HepG2 (cell line): ENCODE results near the gene ITGB2. TPM values are rescaled to one million over a fixed set of nuclear protein-coding genes. Genes with fewer than 3 reads are reported as not detected.

ENCODE experiments used
- CCDC6 ChIP-seq: sonication (generic); formaldehyde crosslinking; IDR thresholded peaks from 2 replicates; pipeline ENCODE4 v1.8.1; 2022; ENCODE audit warnings: mild to moderate bottlenecking, missing genetic modification reagents, moderate library complexity
- CHD2 ChIP-seq: IDR thresholded peaks from 2 replicates; pipeline ENCODE4 v1.6.1; 2011; ENCODE audit warnings: low read depth, low read length, improper control_type of control experiment
- E2F2 ChIP-seq: sonication (generic); formaldehyde crosslinking; IDR thresholded peaks from 2 replicates; pipeline ENCODE4 v1.4.0; 2020; ENCODE audit warnings: missing genetic modification reagents, borderline replicate concordance
- KLF13 ChIP-seq: sonication (generic); formaldehyde crosslinking; IDR thresholded peaks from 2 replicates; pipeline ENCODE4 v1.4.0; 2020; ENCODE audit warnings: mild to moderate bottlenecking, missing genetic modification reagents
- NR2F6 ChIP-seq, 2 experiments: IDR thresholded peaks; 2 replicates each; pipeline ENCODE4 v1.6.1; 2016; ENCODE audit warnings: antibody characterized with exemption in 1 of 2, mild to moderate bottlenecking in 1 of 2
- SMARCE1 ChIP-seq: fragments of 450-650 bp; IDR thresholded peaks from 2 replicates; pipeline ENCODE4 v1.6.1; 2017; ENCODE audit warnings: borderline replicate concordance
- UBTF ChIP-seq: sonication (generic); formaldehyde crosslinking; IDR thresholded peaks from 2 replicates; pipeline ENCODE4 v1.4.0; 2020; ENCODE audit warnings: mild to moderate bottlenecking, missing genetic modification reagents
- ZBED4 ChIP-seq: sonication (generic); formaldehyde crosslinking; IDR thresholded peaks from 2 replicates; pipeline ENCODE4 v1.4.0; 2020; ENCODE audit warnings: missing genetic modification reagents, borderline replicate concordance
- ZNF30 ChIP-seq: sonication (generic); formaldehyde crosslinking; IDR thresholded peaks from 2 replicates; pipeline ENCODE4 v1.5.0; 2020; ENCODE audit warnings: mild to moderate bottlenecking, missing genetic modification reagents
- ZNF562 ChIP-seq: sonication (generic); formaldehyde crosslinking; IDR thresholded peaks from 2 replicates; pipeline ENCODE4 v1.8.0; 2022; ENCODE audit warnings: missing genetic modification reagents, borderline replicate concordance
- polyA plus RNA-seq, 8 experiments: library from polyadenylated mRNA; depleted of rRNA in 3 of 8; stranded (reverse) in 7 of 8; unstranded in 1 of 8; fragments of >200 nt; fragmentation: Illumina TruSeq in 4 of 8; extraction: Trizol in 4 of 8; gene quantifications; 2 replicates each; pipeline versions ENCODE4 v1.2.1 to v1.2.3, GENCODE V29; 2011 to 2016; ENCODE audit warnings: low read depth in 4 of 8, missing spikeins in 1 of 8, mixed read lengths in 1 of 8; ENCODE audit not compliant: insufficient read depth in 1 of 8
- total RNA-seq, 5 experiments: library from RNA; depleted of rRNA; stranded (reverse); fragments of >200 nt; fragmentation: Illumina TruSeq; extraction: Trizol; gene quantifications; 2 replicates each; pipeline ENCODE4 v1.2.3, GENCODE V29; 2016; ENCODE audit warnings: low read depth in 1 of 5

ITGB2 gene
- total and polyA plus RNA-seq, 2 of the 13 experiments (the other 11 are each of a cell fraction or from before 2014, with no cell fraction given) = 4.2 to 18.0 TPM

- TF ChIP-seq ZBED4 (CRISPR knock-in tag) = peak; percentile 40; the same call in 1 of the 2 replicates
- TF ChIP-seq ZNF562 (CRISPR knock-in tag) = no peak
- TF ChIP-seq SMARCE1 = no peak
- TF ChIP-seq E2F2 (CRISPR knock-in tag) = no peak
- TF ChIP-seq ZNF30 (CRISPR knock-in tag) = no peak
- TF ChIP-seq CHD2 = peak; percentile 22; the same call in 1 of the 2 replicates
- no peak for TF ChIP-seq KLF13
- TF ChIP-seq UBTF (CRISPR knock-in tag) = peak; percentile 61
- peak; percentile 94 for TF ChIP-seq NR2F6 (IDR thresholded peaks at IDR 0.05)
- TF ChIP-seq NR2F6 (CRISPR knock-in tag; IDR thresholded peaks at IDR 0.05) = peak; percentile 97
- TF ChIP-seq CCDC6 (CRISPR knock-in tag) = no peak
These were observed 6.4 kb downstream of the ITGB2 start (continued) for GRCh38 chr21:44914176-44914874.
